HEK293 (cell line): Measurements from ENCODE around the gene SCRT2.

ENCODE experiments used
- BCL6B ChIP-seq: fragments of 450-650 bp; formaldehyde crosslinking; IDR thresholded peaks from 2 replicates; pipeline ENCODE4 v1.5.1; 2017; ENCODE audit warnings: missing biosample characterization, missing genetic modification characterization
- FEZF1 ChIP-seq: fragments of 450-650 bp; formaldehyde crosslinking; IDR thresholded peaks from 2 replicates; pipeline ENCODE4 v1.5.1; 2016; ENCODE audit warnings: missing biosample characterization, missing genetic modification characterization
- GFI1B ChIP-seq: fragments of 450-650 bp; formaldehyde crosslinking; IDR thresholded peaks from 2 replicates; pipeline ENCODE4 v1.5.1; 2016; ENCODE audit warnings: missing biosample characterization, missing genetic modification characterization
- GLI4 ChIP-seq: fragments of 450-650 bp; formaldehyde crosslinking; IDR thresholded peaks from 2 replicates; pipeline ENCODE4 v1.5.1; 2016; ENCODE audit warnings: missing biosample characterization, missing genetic modification characterization
- GLIS2 ChIP-seq: fragments of 450-650 bp; formaldehyde crosslinking; IDR thresholded peaks from 2 replicates; pipeline ENCODE4 v1.5.1; 2016; ENCODE audit warnings: missing biosample characterization, missing genetic modification characterization
- HOXA7 ChIP-seq: sonication (generic); formaldehyde crosslinking; IDR thresholded peaks from 2 replicates; pipeline ENCODE4 v1.8.1; 2022; ENCODE audit warnings: missing genetic modification reagents, borderline replicate concordance
- KLF17 ChIP-seq: fragments of 450-650 bp; formaldehyde crosslinking; IDR thresholded peaks from 2 replicates; pipeline ENCODE4 v1.5.1; 2016; ENCODE audit warnings: missing biosample characterization, missing genetic modification characterization
- MZF1 ChIP-seq: fragments of 450-650 bp; formaldehyde crosslinking; IDR thresholded peaks from 2 replicates; pipeline ENCODE4 v1.5.1; 2017; ENCODE audit warnings: missing biosample characterization, missing genetic modification characterization, borderline replicate concordance
- SCRT2 ChIP-seq: fragments of 450-650 bp; formaldehyde crosslinking; IDR thresholded peaks from 2 replicates; pipeline ENCODE4 v1.5.1; 2016; ENCODE audit warnings: missing biosample characterization, missing genetic modification characterization
- WT1 ChIP-seq: fragments of 450-650 bp; formaldehyde crosslinking; IDR thresholded peaks from 2 replicates; pipeline ENCODE4 v1.5.1; 2016; ENCODE audit warnings: missing biosample characterization, missing genetic modification characterization
- ZBTB17 ChIP-seq: fragments of 450-650 bp; formaldehyde crosslinking; IDR thresholded peaks from 2 replicates; pipeline ENCODE4 v1.5.1; 2016; ENCODE audit warnings: missing biosample characterization, missing genetic modification characterization
- ZNF146 ChIP-seq: fragments of 450-650 bp; formaldehyde crosslinking; IDR thresholded peaks from 2 replicates; pipeline ENCODE4 v1.5.1; 2016; ENCODE audit warnings: missing biosample characterization, missing genetic modification characterization
- ZNF155 ChIP-seq: fragments of 450-650 bp; formaldehyde crosslinking; IDR thresholded peaks from 2 replicates; pipeline ENCODE4 v1.5.1; 2016; ENCODE audit warnings: missing biosample characterization, missing genetic modification characterization
- ZNF184 ChIP-seq: fragments of 450-650 bp; IDR thresholded peaks from 2 replicates; pipeline ENCODE4 v1.5.1; 2018; ENCODE audit warnings: missing biosample characterization, mild to moderate bottlenecking, missing genetic modification characterization
- ZNF211 ChIP-seq: fragments of 450-650 bp; formaldehyde crosslinking; IDR thresholded peaks from 2 replicates; pipeline ENCODE4 v1.5.1; 2016; ENCODE audit warnings: low read depth, missing biosample characterization, missing genetic modification characterization
- ZNF221 ChIP-seq: fragments of 450-650 bp; formaldehyde crosslinking; IDR thresholded peaks from 2 replicates; pipeline ENCODE4 v1.5.1; 2017; ENCODE audit warnings: missing biosample characterization, missing genetic modification characterization, borderline replicate concordance
- ZNF26 ChIP-seq: fragments of 450-650 bp; formaldehyde crosslinking; IDR thresholded peaks from 2 replicates; pipeline ENCODE4 v1.5.1; 2016; ENCODE audit warnings: missing biosample characterization, missing genetic modification characterization
- ZNF354C ChIP-seq: fragments of 450-650 bp; formaldehyde crosslinking; IDR thresholded peaks from 2 replicates; pipeline ENCODE4 v1.5.1; 2016; ENCODE audit warnings: missing biosample characterization, missing genetic modification characterization, low read depth, borderline replicate concordance
- ZNF362 ChIP-seq: fragments of 450-650 bp; formaldehyde crosslinking; IDR thresholded peaks from 2 replicates; pipeline ENCODE4 v1.5.1; 2016; ENCODE audit warnings: missing biosample characterization, missing genetic modification characterization
- ZNF404 ChIP-seq: fragments of 450-650 bp; formaldehyde crosslinking; IDR thresholded peaks from 2 replicates; pipeline ENCODE4 v1.5.1; 2017; ENCODE audit warnings: missing biosample characterization, missing genetic modification characterization
- ZNF488 ChIP-seq: fragments of 450-650 bp; formaldehyde crosslinking; IDR thresholded peaks from 2 replicates; pipeline ENCODE4 v1.5.1; 2016; ENCODE audit warnings: missing biosample characterization, missing genetic modification characterization
- ZNF501 ChIP-seq: fragments of 450-650 bp; formaldehyde crosslinking; IDR thresholded peaks from 2 replicates; pipeline ENCODE4 v1.5.1; 2016; ENCODE audit warnings: missing biosample characterization, missing genetic modification characterization
- ZNF514 ChIP-seq: fragments of 450-650 bp; formaldehyde crosslinking; IDR thresholded peaks from 2 replicates; pipeline ENCODE4 v1.5.1; 2016; ENCODE audit warnings: missing biosample characterization, missing genetic modification characterization
- ZNF521 ChIP-seq: fragments of 450-650 bp; formaldehyde crosslinking; IDR thresholded peaks from 2 replicates; pipeline ENCODE4 v1.5.1; 2017; ENCODE audit warnings: missing biosample characterization, mild to moderate bottlenecking, missing genetic modification characterization
- ZNF544 ChIP-seq: fragments of 450-650 bp; formaldehyde crosslinking; IDR thresholded peaks from 2 replicates; pipeline ENCODE4 v1.5.0; 2017; ENCODE audit warnings: missing biosample characterization, missing genetic modification characterization
- ZNF558 ChIP-seq: fragments of 450-650 bp; formaldehyde crosslinking; IDR thresholded peaks from 2 replicates; pipeline ENCODE4 v1.5.1; 2016; ENCODE audit warnings: missing biosample characterization, missing genetic modification characterization
- ZNF561 ChIP-seq: fragments of 450-650 bp; IDR thresholded peaks from 2 replicates; pipeline ENCODE4 v1.5.1; 2018; ENCODE audit warnings: missing biosample characterization, missing genetic modification characterization, borderline replicate concordance
- ZNF580 ChIP-seq: fragments of 450-650 bp; formaldehyde crosslinking; IDR thresholded peaks from 2 replicates; pipeline ENCODE4 v1.5.1; 2016; ENCODE audit warnings: missing biosample characterization, missing genetic modification characterization
- ZNF596 ChIP-seq: fragments of 450-650 bp; IDR thresholded peaks from 2 replicates; pipeline ENCODE4 v1.5.0; 2018; ENCODE audit warnings: missing biosample characterization, mild to moderate bottlenecking, missing genetic modification characterization, moderate library complexity
- ZNF629 ChIP-seq: fragments of 450-650 bp; formaldehyde crosslinking; IDR thresholded peaks from 2 replicates; pipeline ENCODE4 v1.5.1; 2017; ENCODE audit warnings: missing biosample characterization, missing genetic modification characterization
- ZNF664 ChIP-seq: fragments of 450-650 bp; formaldehyde crosslinking; IDR thresholded peaks from 2 replicates; pipeline ENCODE4 v1.5.1; 2016; ENCODE audit warnings: missing biosample characterization, missing genetic modification characterization
- ZNF670 ChIP-seq: fragments of 450-650 bp; formaldehyde crosslinking; IDR thresholded peaks from 2 replicates; pipeline ENCODE4 v1.5.1; 2016; ENCODE audit warnings: missing biosample characterization, missing genetic modification characterization, low read depth
- ZNF677 ChIP-seq: fragments of 450-650 bp; IDR thresholded peaks from 2 replicates; pipeline ENCODE4 v1.5.0; 2018; ENCODE audit warnings: missing biosample characterization, mild to moderate bottlenecking, missing genetic modification characterization, moderate library complexity
- ZNF704 ChIP-seq: fragments of 450-650 bp; formaldehyde crosslinking; IDR thresholded peaks from 2 replicates; pipeline ENCODE4 v1.5.1; 2016; ENCODE audit warnings: missing biosample characterization, missing genetic modification characterization
- ZNF776 ChIP-seq: fragments of 450-650 bp; formaldehyde crosslinking; IDR thresholded peaks from 2 replicates; pipeline ENCODE4 v1.5.0; 2017; ENCODE audit warnings: missing biosample characterization, missing genetic modification characterization, borderline replicate concordance

Gene SCRT2

GRCh38 chr20:645318-646106, 30.1 kb downstream of the SCRT2 start (continued):
- TF ChIP-seq ZNF561 (tag by site-specific recombination) (0 out of 2 replicates have a peak, but pooled peaks have one; percentile 32), ZBTB17 (tag by site-specific recombination) (peak; percentile 76), HOXA7 (CRISPR knock-in tag) (no peak), KLF17 (no peak), SCRT2 (tag by site-specific recombination) (no peak), GLIS2 (no peak), ZNF221 (tag by site-specific recombination) (no peak), ZNF146 (no peak), ZNF544 (no peak), ZNF354C (tag by site-specific recombination) (no peak), GLI4 (no peak), ZNF664 (tag by site-specific recombination) (no peak), ZNF155 (tag by site-specific recombination) (no peak), MZF1 (tag by site-specific recombination) (no peak; the same call in 1 of the 2 replicates), ZNF362 (tag by site-specific recombination) (no peak), ZNF514 (tag by site-specific recombination) (no peak), ZNF629 (tag by site-specific recombination) (0 out of 2 replicates have a peak, but pooled peaks have one; percentile 12), BCL6B (tag by site-specific recombination) (no peak), GFI1B (tag by site-specific recombination) (no peak), FEZF1 (tag by site-specific recombination) (no peak), ZNF501 (tag by site-specific recombination) (no peak), ZNF670 (tag by site-specific recombination) (no peak), ZNF580 (tag by site-specific recombination) (no peak), ZNF404 (tag by site-specific recombination) (no peak), ZNF184 (no peak), ZNF26 (tag by site-specific recombination) (no peak), ZNF704 (tag by site-specific recombination) (no peak), ZNF596 (tag by site-specific recombination) (no peak), ZNF211 (tag by site-specific recombination) (no peak), WT1 (tag by site-specific recombination) (no peak), ZNF521 (tag by site-specific recombination) (no peak), ZNF558 (tag by site-specific recombination) (no peak), ZNF488 (tag by site-specific recombination) (no peak), ZNF776 (no peak), ZNF677 (tag by site-specific recombination) (no peak)
